ENCODE results near the gene PTPN3. TPM values are rescaled to one million over a fixed set of nuclear protein-coding genes. Genes with fewer than 3 reads are reported as not detected.

The PTPN3 gene
- total RNA-seq, 4 donors from 2014 or later: 11.8 to 21.6 (median 14.1) TPM

- Histone ChIP-seq H3K9me3 (no peaks in the 10 kb centered on the region), H3K4me3 (no peak overlapping the region), H3K27me3 (peaks cover 0 to 9% (median 0%) of the 10 kb centered on the region in 4 donors), H3K4me1 (peaks cover 0 to 28% (median 4%) of the 10 kb centered on the region in 3 donors), H3K36me3 (peaks cover 0 to 30% (median 0%) of the 10 kb centered on the region in 3 donors), H3K27ac (no peak overlapping the region)
- DNase-seq: no peak
- no peak for TF ChIP-seq POLR2A (IDR thresholded peaks at IDR 0.05)
- TF ChIP-seq CTCF (IDR thresholded peaks at IDR 0.05): no peak
- intact Hi-C loops (cut with DNase I): loop anchor here (10.0 kb wide), 1 partner anchor 77 kb away; no protein-coding TSS in a partner anchor
- 61 to 92% methylated on average over 6 of the region's 6 CpGs for WGBS, 2 donors
These were observed 50.6 kb downstream of the PTPN3 start for GRCh38 chr9:109447329-109448076.

- peaks cover 0 to 9% (median 0%) of the 10 kb centered on the region in 4 donors for H3K27me3 ChIP-seq
- TF ChIP-seq CTCF (IDR thresholded peaks at IDR 0.05): no peak
- TF ChIP-seq POLR2A (IDR thresholded peaks at IDR 0.05): no peak
- DNase-seq: no peak
- 82 to 84% methylated on average over 3 of the region's 3 CpGs for WGBS, 2 donors
- intact Hi-C loops (cut with DNase I): loop anchor here (10.0 kb wide), 1 partner anchor 80 kb away; no protein-coding TSS in a partner anchor
- no peaks in the 10 kb centered on the region for H3K9me3 ChIP-seq
- H3K27ac ChIP-seq: no peak overlapping the region
- H3K4me1 ChIP-seq: peaks cover 0 to 40% (median 12%) of the 10 kb centered on the region in 3 donors
- H3K4me3 ChIP-seq: no peak overlapping the region
- H3K36me3 ChIP-seq: peaks cover 0 to 30% (median 0%) of the 10 kb centered on the region in 3 donors
These were observed 53.3 kb downstream of the PTPN3 start for GRCh38 chr9:109444771-109445320.

GRCh38 chr9:109442716-109443115 is 55.4 kb downstream of the PTPN3 start:
- H3K4me1 ChIP-seq: peaks cover 0 to 24% (median 8%) of the 10 kb centered on the region in 3 donors
- intact Hi-C loops (cut with DNase I): loop anchor here (10.0 kb wide), 1 partner anchor 82 kb away; no protein-coding TSS in a partner anchor
- H3K27ac ChIP-seq: peak overlapping the region in 3 of 4 donors; percentile 52 to 60 (median 58)
- TF ChIP-seq CTCF (IDR thresholded peaks at IDR 0.05) (no peak), POLR2A (IDR thresholded peaks at IDR 0.05) (no peak)
- no peaks in the 10 kb centered on the region for H3K9me3 ChIP-seq
- WGBS, 2 donors: 44 to 64% methylated on average over 2 of the region's 2 CpGs
- no peak overlapping the region for H3K4me3 ChIP-seq
- peaks cover 0 to 30% (median 0%) of the 10 kb centered on the region in 3 donors for H3K36me3 ChIP-seq
- H3K27me3 ChIP-seq: peaks cover 0 to 9% (median 0%) of the 10 kb centered on the region in 4 donors
- no peak for DNase-seq

DNA sequence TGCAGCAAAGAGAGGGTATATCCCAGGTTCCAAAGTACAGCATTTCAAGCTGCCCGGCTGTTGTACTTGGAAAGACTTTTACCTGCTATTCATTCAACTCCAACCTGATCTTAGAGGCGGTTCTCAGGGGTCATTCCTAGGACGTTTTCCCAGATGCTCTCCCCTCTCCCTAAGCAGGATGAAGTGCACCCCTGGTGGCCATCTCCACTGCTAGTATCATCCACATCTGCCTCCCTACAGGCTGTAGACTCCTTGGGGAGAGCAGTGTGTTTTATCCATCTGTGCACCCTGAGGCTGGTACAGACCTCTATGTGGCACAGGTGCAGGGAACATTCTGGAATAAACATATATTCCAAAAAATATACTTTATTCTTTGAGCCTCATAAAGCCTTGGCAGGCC is 56.8 kb downstream of the PTPN3 start:
- 40 to 54% methylated on average over 3 of the region's 3 CpGs for WGBS, 2 donors
- Histone ChIP-seq H3K36me3 (peaks cover 0 to 34% (median 0%) of the 10 kb centered on the region in 3 donors), H3K4me1 (peaks cover 0 to 24% (median 8%) of the 10 kb centered on the region in 3 donors), H3K27ac (peak overlapping the region in 1 of 4 donors; percentile 55), H3K27me3 (peaks cover 0 to 9% (median 0%) of the 10 kb centered on the region in 4 donors), H3K9me3 (no peaks in the 10 kb centered on the region), H3K4me3 (no peak overlapping the region)
- DNase-seq: no peak
- intact Hi-C loops (cut with DNase I): loop anchor here (10.0 kb wide), 1 partner anchor 84 kb away; no protein-coding TSS in a partner anchor
- TF ChIP-seq POLR2A (IDR thresholded peaks at IDR 0.05): no peak
- peak in 1 of 6 experiments; percentile 2 for TF ChIP-seq CTCF (IDR thresholded peaks at IDR 0.05)

All from esophagus squamous epithelium (tissue), 5 donors.